MM.1S (cell line): ENCODE measurements around the gene NR2E1.

ENCODE experiments used
- EZH2 ChIP-seq: fragments of 300-600 bp; sonication (generic); optimal IDR thresholded peaks from 2 replicates; pipeline ENCODE3; 2017; ENCODE audit warnings: low read depth, mild to moderate bottlenecking, antibody characterized with exemption, low read length, mixed read lengths
- TF ChIP-seq, protein P1 (sequence below): fragments of 300-600 bp; sonication (generic); IDR thresholded peaks from 2 replicates; pipeline ENCODE4 v1.5.1; 2016; ENCODE audit warnings: antibody characterized with exemption, low read length, mixed read lengths

- TF ChIP-seq, protein P1, sequence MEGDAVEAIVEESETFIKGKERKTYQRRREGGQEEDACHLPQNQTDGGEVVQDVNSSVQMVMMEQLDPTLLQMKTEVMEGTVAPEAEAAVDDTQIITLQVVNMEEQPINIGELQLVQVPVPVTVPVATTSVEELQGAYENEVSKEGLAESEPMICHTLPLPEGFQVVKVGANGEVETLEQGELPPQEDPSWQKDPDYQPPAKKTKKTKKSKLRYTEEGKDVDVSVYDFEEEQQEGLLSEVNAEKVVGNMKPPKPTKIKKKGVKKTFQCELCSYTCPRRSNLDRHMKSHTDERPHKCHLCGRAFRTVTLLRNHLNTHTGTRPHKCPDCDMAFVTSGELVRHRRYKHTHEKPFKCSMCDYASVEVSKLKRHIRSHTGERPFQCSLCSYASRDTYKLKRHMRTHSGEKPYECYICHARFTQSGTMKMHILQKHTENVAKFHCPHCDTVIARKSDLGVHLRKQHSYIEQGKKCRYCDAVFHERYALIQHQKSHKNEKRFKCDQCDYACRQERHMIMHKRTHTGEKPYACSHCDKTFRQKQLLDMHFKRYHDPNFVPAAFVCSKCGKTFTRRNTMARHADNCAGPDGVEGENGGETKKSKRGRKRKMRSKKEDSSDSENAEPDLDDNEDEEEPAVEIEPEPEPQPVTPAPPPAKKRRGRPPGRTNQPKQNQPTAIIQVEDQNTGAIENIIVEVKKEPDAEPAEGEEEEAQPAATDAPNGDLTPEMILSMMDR: no peak
- TF ChIP-seq EZH2: no peak
These were observed 10.7 kb downstream of the NR2E1 start for GRCh38 chr6:108176281-108177089.
